DND-41 (cell line): Measurements from ENCODE around the gene BLZF1.

Source experiments
- EZH2 ChIP-seq: IDR thresholded peaks from 3 replicates; pipeline ENCODE4 v1.6.1; 2012; ENCODE audit warnings: borderline replicate concordance, low read depth, mild to moderate bottlenecking, moderate library complexity, low read length, inconsistent platforms; ENCODE audit not compliant: severe bottlenecking
- TF ChIP-seq, protein P1 (sequence below): IDR thresholded peaks from 2 replicates; pipeline ENCODE4 v1.5.1; 2012; ENCODE audit warnings: borderline replicate concordance, low read length, moderate library complexity, mild to moderate bottlenecking; ENCODE audit not compliant: poor library complexity, severe bottlenecking; ENCODE audit errors: extremely low read depth

DNA sequence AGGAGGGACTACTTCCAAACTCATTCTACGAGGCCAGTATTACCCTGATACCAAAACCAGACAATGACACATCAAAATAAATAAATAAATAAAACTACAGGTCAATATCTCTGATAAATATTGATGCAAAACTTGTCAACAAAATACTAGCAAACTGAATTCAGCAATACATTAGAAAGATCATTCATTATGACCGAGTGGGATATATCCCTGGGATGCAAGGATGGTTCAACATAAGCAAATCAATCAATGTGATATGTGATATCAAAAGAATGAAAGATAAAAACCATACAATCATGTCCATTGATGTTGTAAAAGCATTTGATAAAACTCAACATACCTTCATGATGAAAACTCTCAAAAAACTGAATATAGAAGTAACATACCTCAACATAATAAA lies 37.1 kb upstream of the BLZF1 start:
- TF ChIP-seq, protein P1, sequence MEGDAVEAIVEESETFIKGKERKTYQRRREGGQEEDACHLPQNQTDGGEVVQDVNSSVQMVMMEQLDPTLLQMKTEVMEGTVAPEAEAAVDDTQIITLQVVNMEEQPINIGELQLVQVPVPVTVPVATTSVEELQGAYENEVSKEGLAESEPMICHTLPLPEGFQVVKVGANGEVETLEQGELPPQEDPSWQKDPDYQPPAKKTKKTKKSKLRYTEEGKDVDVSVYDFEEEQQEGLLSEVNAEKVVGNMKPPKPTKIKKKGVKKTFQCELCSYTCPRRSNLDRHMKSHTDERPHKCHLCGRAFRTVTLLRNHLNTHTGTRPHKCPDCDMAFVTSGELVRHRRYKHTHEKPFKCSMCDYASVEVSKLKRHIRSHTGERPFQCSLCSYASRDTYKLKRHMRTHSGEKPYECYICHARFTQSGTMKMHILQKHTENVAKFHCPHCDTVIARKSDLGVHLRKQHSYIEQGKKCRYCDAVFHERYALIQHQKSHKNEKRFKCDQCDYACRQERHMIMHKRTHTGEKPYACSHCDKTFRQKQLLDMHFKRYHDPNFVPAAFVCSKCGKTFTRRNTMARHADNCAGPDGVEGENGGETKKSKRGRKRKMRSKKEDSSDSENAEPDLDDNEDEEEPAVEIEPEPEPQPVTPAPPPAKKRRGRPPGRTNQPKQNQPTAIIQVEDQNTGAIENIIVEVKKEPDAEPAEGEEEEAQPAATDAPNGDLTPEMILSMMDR: no peak
- no peak for TF ChIP-seq EZH2
